ENCODE measurements around the gene INO80E. TPM values are rescaled to one million over a fixed set of nuclear protein-coding genes. Genes with fewer than 3 reads are reported as not detected.

Gene INO80E
- total and polyA plus RNA-seq, 2 donors (not counting 3 experiments of a cell fraction or from before 2014, with no cell fraction given), result 42.7 to 76.4 TPM

- CTCF ChIA-PET, result interaction anchor here (2.4 to 3.8 kb wide), 4 partner anchors 14 to 304 kb away, joined by 10 to 26 read pairs (median 20); no protein-coding TSS in a partner anchor
- POLR2A ChIA-PET, result no interaction called here
- Histone ChIP-seq H3K27me3 (ENCODE audit: control insufficient read depth in 2 of 2, insufficient read depth in 2 of 2, low read length in 2 of 2) (peaks cover under 1 to 2% of the 10 kb centered on the region in 2 experiments), H3K9me1 (replicated peaks; ENCODE audit: control insufficient read depth, extremely low read depth, insufficient read depth, low read length) (no peaks in the 10 kb centered on the region), H3K9me3 (replicated peaks; ENCODE audit: control insufficient read depth, insufficient read depth, low read length) (no peaks in the 10 kb centered on the region), H3K4me2 (ENCODE audit: insufficient read depth, low read length) (no peak overlapping the region), H2AFZ (ENCODE audit: low read depth, low read length) (no peak overlapping the region), H3K79me2 (ENCODE audit: control insufficient read depth, insufficient read depth, low read length) (no peaks in the 10 kb centered on the region), H3K4me3 (replicated peaks in 1 of 3; ENCODE audit: insufficient read depth in 1 of 3, low read depth in 1 of 3, low read length in 3 of 3) (no peak overlapping the region), H3K36me3 (ENCODE audit: control insufficient read depth in 2 of 2, extremely low read depth in 1 of 2, insufficient read depth in 2 of 2, low read length in 2 of 2) (peaks cover 0 to 7% of the 10 kb centered on the region in 2 experiments), H3K27ac (ENCODE audit: insufficient read depth, low read depth, low read length) (no peak overlapping the region), H4K20me1 (replicated peaks; ENCODE audit: control insufficient read depth, extremely low read depth, insufficient read depth, low read length) (no peaks in the 10 kb centered on the region), H3K4me1 (ENCODE audit: control insufficient read depth, extremely low read depth, insufficient read depth, low read length) (no peaks in the 10 kb centered on the region), H3K9ac (replicated peaks; ENCODE audit: extremely low read depth, insufficient read depth, low read length) (no peak overlapping the region)
- intact Hi-C loops (cut with micrococcal nuclease), result no loop called here
- FAIRE-seq, result no peak
- BruUV-seq (replicated peaks), result no TSS peak
- no peak for DNase-seq (ENCODE audit: low read depth, low spot score)
- dilution Hi-C loops (cut with MboI; ENCODE audit: extremely low pct_ligation_motif_present, low sequenced_read_pairs), result no loop called here
- no peak for TF ChIP-seq MAX (IDR thresholded peaks at IDR 0.05; ENCODE audit: insufficient read depth, insufficient read length)
- TF ChIP-seq POLR2A (IDR thresholded peaks at IDR 0.05; ENCODE audit: low read depth, low read length), result no peak
- no peak for TF ChIP-seq CTCF (IDR thresholded peaks at IDR 0.05; ENCODE audit: extremely low read depth in 1 of 2, insufficient read depth in 1 of 2, low read depth in 1 of 2, low read length in 2 of 2)
- no peak for TF ChIP-seq EZH2 (IDR thresholded peaks at IDR 0.05; ENCODE audit: borderline replicate concordance, low read depth, low read length, severe bottlenecking)
- no peak for TF ChIP-seq JUN (IDR thresholded peaks at IDR 0.05; ENCODE audit: borderline replicate concordance, insufficient read depth, insufficient read length, low read depth)
- TF ChIP-seq FOS (IDR thresholded peaks at IDR 0.05; ENCODE audit: borderline replicate concordance, insufficient read depth, low read length), result no peak
- no peak for TF ChIP-seq MYC (IDR thresholded peaks at IDR 0.05; ENCODE audit: low read depth, low read length)
- no peak for TF ChIP-seq POLR2AphosphoS5 (IDR thresholded peaks at IDR 0.05; ENCODE audit: insufficient read depth, low read depth, low read length)
- no peak for TF ChIP-seq GATA2 (IDR thresholded peaks at IDR 0.05; ENCODE audit: insufficient read depth, insufficient read length, low read depth, low read length)
Observed at GRCh38 chr16:30004424-30004776, 8.4 kb downstream of the INO80E start.

All from endothelial cell of umbilical vein (primary cell).